WI38 (cell line): ENCODE results near the gene IGSF23.

Source experiments
- H3K4me3 ChIP-seq: 2 replicates; pipeline ENCODE4 v1.5.1; 2011; ENCODE audit warnings: low read depth, mild to moderate bottlenecking, control low read depth, low read length
- TF ChIP-seq, protein P1 (sequence below): IDR thresholded peaks from 2 replicates; pipeline ENCODE4 v1.5.1; 2012; ENCODE audit warnings: low read depth, mild to moderate bottlenecking, control low read depth, low read length

Gene IGSF23

DNA sequence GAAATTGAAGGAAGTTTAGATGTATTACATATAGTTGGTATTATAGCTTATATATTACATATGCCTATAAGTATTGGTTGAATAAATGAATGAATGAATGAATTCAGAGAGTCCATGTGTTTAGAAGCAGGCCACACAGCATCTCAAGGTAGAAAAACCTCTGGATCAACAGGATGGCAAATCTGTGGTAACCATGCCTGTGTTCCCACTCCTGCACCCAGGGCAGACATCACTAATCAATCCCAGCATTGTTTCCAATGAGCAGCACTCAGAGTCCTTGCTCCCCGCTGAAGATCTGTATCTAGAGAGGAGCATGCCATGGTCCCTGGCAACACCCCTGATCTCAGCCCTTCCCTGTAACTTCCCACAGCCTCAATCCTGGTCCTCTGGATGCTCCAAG lies 58.9 kb downstream of the IGSF23 start:
- no peak overlapping the region for H3K4me3 ChIP-seq
- TF ChIP-seq, protein P1, sequence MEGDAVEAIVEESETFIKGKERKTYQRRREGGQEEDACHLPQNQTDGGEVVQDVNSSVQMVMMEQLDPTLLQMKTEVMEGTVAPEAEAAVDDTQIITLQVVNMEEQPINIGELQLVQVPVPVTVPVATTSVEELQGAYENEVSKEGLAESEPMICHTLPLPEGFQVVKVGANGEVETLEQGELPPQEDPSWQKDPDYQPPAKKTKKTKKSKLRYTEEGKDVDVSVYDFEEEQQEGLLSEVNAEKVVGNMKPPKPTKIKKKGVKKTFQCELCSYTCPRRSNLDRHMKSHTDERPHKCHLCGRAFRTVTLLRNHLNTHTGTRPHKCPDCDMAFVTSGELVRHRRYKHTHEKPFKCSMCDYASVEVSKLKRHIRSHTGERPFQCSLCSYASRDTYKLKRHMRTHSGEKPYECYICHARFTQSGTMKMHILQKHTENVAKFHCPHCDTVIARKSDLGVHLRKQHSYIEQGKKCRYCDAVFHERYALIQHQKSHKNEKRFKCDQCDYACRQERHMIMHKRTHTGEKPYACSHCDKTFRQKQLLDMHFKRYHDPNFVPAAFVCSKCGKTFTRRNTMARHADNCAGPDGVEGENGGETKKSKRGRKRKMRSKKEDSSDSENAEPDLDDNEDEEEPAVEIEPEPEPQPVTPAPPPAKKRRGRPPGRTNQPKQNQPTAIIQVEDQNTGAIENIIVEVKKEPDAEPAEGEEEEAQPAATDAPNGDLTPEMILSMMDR = no peak

DNA sequence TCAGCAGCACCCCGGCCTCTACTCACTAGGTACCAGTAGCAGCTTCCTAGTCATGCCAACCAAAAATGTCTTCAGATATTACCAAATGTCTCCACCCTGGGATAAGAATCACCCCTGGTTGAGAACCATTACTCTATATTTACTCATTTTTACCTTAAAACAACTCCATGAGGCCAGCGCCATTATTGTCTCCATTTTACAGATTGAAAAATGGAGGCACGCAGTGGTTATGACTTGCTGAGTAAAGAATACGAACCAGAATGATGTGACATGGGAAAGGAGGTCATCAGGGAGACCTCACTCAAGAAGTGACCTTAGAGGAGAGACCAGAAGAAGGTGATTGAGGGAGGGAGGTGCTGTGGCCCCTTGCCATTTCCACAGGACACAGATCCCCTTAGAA lies 60.1 kb downstream of the IGSF23 start:
- TF ChIP-seq, protein P1 = no peak
- no peak overlapping the region for H3K4me3 ChIP-seq

DNA sequence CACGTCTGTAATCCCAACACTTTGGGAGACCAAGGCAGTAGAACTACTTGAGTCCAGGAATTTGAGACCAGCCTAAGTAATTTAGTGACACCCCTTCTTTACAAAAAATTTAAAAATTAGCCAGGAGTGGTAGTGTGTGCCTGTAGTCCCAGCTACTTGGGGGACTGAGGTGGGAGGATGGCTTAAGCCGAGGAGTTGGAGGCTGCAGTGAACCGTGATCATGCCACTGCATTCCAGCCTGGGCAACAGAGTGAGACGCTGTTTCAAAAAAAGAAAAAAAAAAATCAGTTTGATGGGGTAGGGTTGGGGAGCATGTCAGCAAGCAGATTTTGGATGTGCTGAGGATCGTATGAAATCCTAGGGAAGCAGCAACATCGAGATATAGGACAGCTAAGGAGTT lies 62.2 kb downstream of the IGSF23 start:
- H3K4me3 ChIP-seq = no peak overlapping the region
- TF ChIP-seq, protein P1 = no peak

DNA sequence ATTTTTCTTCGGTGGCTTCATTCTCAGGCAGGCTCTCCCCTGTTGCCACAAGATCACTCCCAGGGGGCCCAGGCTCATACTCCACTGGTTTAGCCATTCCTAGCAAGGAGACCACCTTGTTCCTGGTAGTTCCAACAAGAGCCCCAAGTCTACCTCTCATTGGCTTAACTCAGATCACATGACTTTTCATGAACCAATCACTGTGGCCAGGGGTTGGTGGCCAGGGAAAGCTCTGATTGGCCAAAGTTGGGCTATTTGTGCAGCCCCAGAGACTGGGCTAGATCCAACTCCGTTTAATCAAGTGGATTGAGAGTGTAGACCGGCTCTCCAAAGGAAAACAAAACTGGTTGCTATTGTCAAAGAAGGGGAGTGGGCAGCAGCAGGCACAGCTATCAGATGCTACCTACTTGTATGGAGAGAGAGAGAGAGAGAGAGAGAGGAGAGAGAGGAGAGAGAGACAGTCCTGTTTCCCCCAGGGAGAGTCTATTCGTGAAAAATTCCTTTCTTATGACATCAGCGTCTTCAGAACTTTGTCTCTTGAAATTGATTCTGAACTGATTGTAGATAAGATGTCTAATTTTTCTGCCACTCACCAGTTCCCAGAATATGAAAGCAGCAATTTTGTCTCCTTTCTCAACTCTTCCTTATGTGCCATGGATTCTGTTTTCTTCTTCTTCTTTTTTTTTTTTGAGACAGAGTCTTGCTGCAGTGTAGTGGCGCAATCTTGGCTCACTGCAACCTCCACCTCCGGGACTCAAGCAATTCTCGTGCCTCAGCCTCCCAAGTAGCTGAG lies 63.9 kb downstream of the IGSF23 start:
- TF ChIP-seq, protein P1 = no peak
- no peak overlapping the region for H3K4me3 ChIP-seq

DNA sequence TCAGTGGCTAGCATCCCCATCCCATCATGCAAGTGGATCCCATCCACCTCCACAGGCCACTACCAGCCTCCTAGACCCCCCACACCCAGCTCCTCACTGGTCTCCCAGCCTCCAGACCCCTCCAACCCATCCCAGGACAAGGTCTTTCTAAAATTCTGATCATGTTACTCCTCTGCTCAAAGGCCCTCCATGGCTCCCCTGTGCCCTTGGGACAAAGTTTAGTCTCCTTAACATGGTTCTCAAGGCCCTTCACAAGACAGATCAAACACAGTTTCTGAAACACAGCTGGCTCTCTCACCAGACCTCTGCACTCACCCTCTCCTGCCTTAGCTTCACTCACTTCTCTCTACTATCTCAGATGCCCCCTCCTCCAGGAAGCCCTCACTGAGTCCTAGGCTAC lies 67.2 kb downstream of the IGSF23 start:
- no peak overlapping the region for H3K4me3 ChIP-seq
- TF ChIP-seq, protein P1 = no peak

DNA sequence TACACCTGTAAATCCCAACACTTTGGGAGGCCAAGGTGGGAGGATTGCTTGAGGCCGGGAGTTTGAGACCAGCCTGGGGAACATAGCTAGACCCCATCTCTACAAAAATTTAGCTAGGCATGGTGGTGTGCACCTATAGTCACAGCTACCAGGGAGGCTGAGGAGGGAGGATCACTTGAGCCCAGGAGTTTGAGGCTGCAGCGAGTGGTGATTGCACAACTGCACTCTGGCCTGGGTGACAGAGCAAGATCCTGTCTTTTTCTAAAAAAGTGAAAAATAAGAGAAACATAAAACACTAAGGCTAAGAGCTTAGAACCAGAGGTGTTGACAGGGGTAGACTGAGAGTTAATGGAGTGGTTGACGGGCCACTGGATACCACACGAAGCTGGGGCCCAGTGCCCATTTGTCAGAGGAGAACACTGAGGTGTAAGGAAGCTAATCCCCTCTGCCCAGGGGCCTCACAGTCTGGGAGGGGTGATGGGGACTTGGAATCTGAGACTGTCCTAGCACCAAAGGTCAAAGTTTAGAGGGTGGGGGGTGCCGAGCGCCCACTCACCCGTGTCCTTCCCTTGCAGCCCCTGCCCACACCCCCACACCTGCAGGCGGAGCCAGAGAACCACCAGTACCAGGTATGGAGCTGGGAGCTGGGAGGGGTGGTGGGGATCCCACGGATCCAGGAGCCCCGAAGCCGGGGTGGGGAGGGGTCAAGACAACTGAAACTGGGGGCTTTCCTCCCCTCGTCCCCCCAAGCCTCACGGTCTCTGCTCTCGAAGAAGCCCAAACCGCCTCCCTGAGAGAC lies 68.8 kb downstream of the IGSF23 start:
- no peak overlapping the region for H3K4me3 ChIP-seq
- TF ChIP-seq, protein P1 = no peak

DNA sequence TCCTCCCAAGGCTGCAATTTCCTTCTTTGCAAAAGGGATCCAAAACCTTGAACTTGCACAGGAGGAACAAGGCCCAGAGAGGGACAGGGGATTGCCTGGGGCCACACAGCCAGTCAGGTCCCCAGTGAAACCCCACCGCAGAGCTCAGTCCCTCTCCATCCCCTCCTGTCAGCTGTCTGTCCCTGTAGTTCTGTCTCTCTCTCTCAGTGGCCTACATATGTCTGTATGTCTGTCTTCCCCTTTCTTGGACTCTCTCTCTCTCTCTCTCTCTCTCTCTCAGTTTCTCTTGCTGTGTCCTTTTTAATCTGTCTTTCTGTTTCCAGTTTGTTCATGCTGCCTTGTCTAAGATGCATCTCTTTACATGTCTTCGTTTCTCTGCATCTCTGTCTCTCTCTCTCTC lies 69.4 kb downstream of the IGSF23 start:
- H3K4me3 ChIP-seq = no peak overlapping the region
- TF ChIP-seq, protein P1 = no peak
